HEK293 (cell line): Measurements from ENCODE around the gene UROC1.

Experiments
- CTCF ChIA-PET: fragments of 350-600 bp; formaldehyde crosslinking; extraction: SDS; loops from one replicate; lab custom pipeline; 2021; ENCODE audit warnings: antibody characterized with exemption; lab: Yijun Ruan, JAX
- POLR2A ChIA-PET: fragments of 300-600 bp; formaldehyde crosslinking; extraction: SDS; loops from one replicate; lab custom pipeline; 2020; ENCODE audit warnings: antibody characterized with exemption, inconsistent platforms; lab: Yijun Ruan, JAX
- H3K27ac ChIP-seq: fragments of 200-500 bp; sonication (Bioruptor generic); 2 replicates; pipeline ENCODE4 v1.5.1; 2014; ENCODE audit warnings: low read depth, low read length, control low read depth, inconsistent platforms; ENCODE audit errors: extremely low read depth
- H3K36me3 ChIP-seq, 2 experiments: fragments of 200-500 bp in 1 of 2; sonication (Bioruptor generic) in 1 of 2; 1 replicate in 1 of 2; 2 replicates in 1 of 2; pipeline ENCODE4 v1.5.1; 2014 to 2017; ENCODE audit warnings: inconsistent platforms in 2 of 2, low read length in 2 of 2; ENCODE audit not compliant: control insufficient read depth in 2 of 2, insufficient read depth in 1 of 2
- H3K4me1 ChIP-seq: fragments of 200-500 bp; sonication (Bioruptor generic); 2 replicates; pipeline ENCODE4 v1.5.1; 2014; ENCODE audit warnings: mild to moderate bottlenecking, low read length, inconsistent platforms; ENCODE audit not compliant: control insufficient read depth, insufficient read depth
- H3K4me3 ChIP-seq: 2 replicates; pipeline ENCODE4 v1.5.1; 2011; ENCODE audit warnings: low read depth, mild to moderate bottlenecking, control low read depth, low read length, moderate library complexity
- H3K9me3 ChIP-seq: fragments of 200-500 bp; sonication (Bioruptor generic); 2 replicates; pipeline ENCODE4 v1.5.1; 2014; ENCODE audit warnings: low read depth, low read length, inconsistent platforms; ENCODE audit not compliant: control insufficient read depth, insufficient read depth
- GFI1B ChIP-seq: fragments of 450-650 bp; formaldehyde crosslinking; IDR thresholded peaks from 2 replicates; pipeline ENCODE4 v1.5.1; 2016; ENCODE audit warnings: missing biosample characterization, missing genetic modification characterization
- IKZF3 ChIP-seq: fragments of 450-650 bp; IDR thresholded peaks from 2 replicates; pipeline ENCODE4 v1.5.0; 2018; ENCODE audit warnings: missing biosample characterization, mild to moderate bottlenecking, missing genetic modification characterization, moderate library complexity
- KLF17 ChIP-seq: fragments of 450-650 bp; formaldehyde crosslinking; IDR thresholded peaks from 2 replicates; pipeline ENCODE4 v1.5.1; 2016; ENCODE audit warnings: missing biosample characterization, missing genetic modification characterization
- MZF1 ChIP-seq: fragments of 450-650 bp; formaldehyde crosslinking; IDR thresholded peaks from 2 replicates; pipeline ENCODE4 v1.5.1; 2017; ENCODE audit warnings: missing biosample characterization, missing genetic modification characterization, borderline replicate concordance
- OSR2 ChIP-seq: fragments of 450-650 bp; formaldehyde crosslinking; IDR thresholded peaks from 2 replicates; pipeline ENCODE4 v1.5.1; 2016; ENCODE audit warnings: missing biosample characterization, missing genetic modification characterization
- PBX3 ChIP-seq: sonication (generic); formaldehyde crosslinking; IDR thresholded peaks from 2 replicates; pipeline ENCODE4 v1.8.1; 2022; ENCODE audit warnings: mild to moderate bottlenecking, moderate library complexity, missing genetic modification reagents
- YY2 ChIP-seq: fragments of 450-650 bp; formaldehyde crosslinking; IDR thresholded peaks from 2 replicates; pipeline ENCODE4 v1.5.1; 2016; ENCODE audit warnings: missing biosample characterization, missing genetic modification characterization
- ZBTB7A ChIP-seq: fragments of 450-650 bp; formaldehyde crosslinking; IDR thresholded peaks from 2 replicates; pipeline ENCODE4 v1.5.1; 2016; ENCODE audit warnings: low read depth, missing biosample characterization, missing genetic modification characterization
- ZNF530 ChIP-seq: fragments of 450-650 bp; formaldehyde crosslinking; IDR thresholded peaks from 2 replicates; pipeline ENCODE4 v1.5.1; 2016; ENCODE audit warnings: low read depth, missing biosample characterization, missing genetic modification characterization
- ZNF560 ChIP-seq: fragments of 450-650 bp; formaldehyde crosslinking; IDR thresholded peaks from 2 replicates; pipeline ENCODE4 v1.5.1; 2017; ENCODE audit warnings: missing biosample characterization, missing genetic modification characterization, borderline replicate concordance
- ZNF629 ChIP-seq: fragments of 450-650 bp; formaldehyde crosslinking; IDR thresholded peaks from 2 replicates; pipeline ENCODE4 v1.5.1; 2017; ENCODE audit warnings: missing biosample characterization, missing genetic modification characterization
- ZNF660 ChIP-seq: fragments of 450-650 bp; IDR thresholded peaks from 2 replicates; pipeline ENCODE4 v1.5.1; 2018; ENCODE audit warnings: missing biosample characterization, mild to moderate bottlenecking, missing genetic modification characterization
- ZNF692 ChIP-seq: fragments of 450-650 bp; formaldehyde crosslinking; IDR thresholded peaks from 2 replicates; pipeline ENCODE4 v1.5.1; 2016; ENCODE audit warnings: missing biosample characterization, missing genetic modification characterization
- ZNF777 ChIP-seq: fragments of 450-650 bp; formaldehyde crosslinking; IDR thresholded peaks from 2 replicates; pipeline ENCODE4 v1.5.1; 2017; ENCODE audit warnings: missing biosample characterization, missing genetic modification characterization, borderline replicate concordance
- TF ChIP-seq, protein P1 (sequence below): IDR thresholded peaks from 2 replicates; pipeline ENCODE4 v1.6.1; 2011; ENCODE audit warnings: mild to moderate bottlenecking, low read depth, low read length, borderline replicate concordance
- TF ChIP-seq, protein P2 (sequence below): fragments of 450-650 bp; formaldehyde crosslinking; IDR thresholded peaks from 2 replicates; pipeline ENCODE4 v1.5.1; 2016; ENCODE audit warnings: missing biosample characterization, missing genetic modification characterization

UROC1 gene

DNA sequence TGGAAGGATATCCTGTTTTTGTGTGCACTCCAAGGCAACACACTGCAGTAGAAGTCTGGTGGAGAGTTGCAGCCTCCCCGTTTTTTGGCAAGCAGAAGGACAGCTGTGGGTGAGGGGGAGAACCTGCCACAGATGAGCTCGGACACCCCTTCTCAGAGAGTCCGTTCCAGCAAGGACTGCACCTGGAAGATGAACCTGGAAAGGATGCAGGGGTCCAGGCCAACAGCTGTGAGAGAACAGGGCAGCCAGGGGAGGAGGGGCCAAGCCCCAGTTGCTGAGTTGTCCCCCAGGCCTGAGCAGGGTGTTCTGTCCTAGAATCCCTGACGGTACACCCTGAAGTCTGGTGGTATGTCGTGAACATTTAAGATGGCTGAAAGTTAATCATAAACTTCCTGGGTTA lies 72.1 kb downstream of the UROC1 start (continued):
- TF ChIP-seq YY2 = no peak
- TF ChIP-seq ZBTB7A = no peak

GRCh38 chr3:126442856-126443242 lies 74.7 kb downstream of the UROC1 start:
- Histone ChIP-seq H3K36me3 (peaks cover 0 to 72% of the 10 kb centered on the region in 2 experiments; a peak in 1 of 3 replicates), H3K27ac (no peak overlapping the region), H3K9me3 (no peaks in the 10 kb centered on the region), H3K4me3 (no peak overlapping the region), H3K4me1 (no peaks in the 10 kb centered on the region)
- ChIA-PET POLR2A (no interaction called here), CTCF (no interaction called here)
- TF ChIP-seq ZNF660 (no peak), IKZF3 (tag by site-specific recombination) (no peak)
- TF ChIP-seq, protein P1, sequence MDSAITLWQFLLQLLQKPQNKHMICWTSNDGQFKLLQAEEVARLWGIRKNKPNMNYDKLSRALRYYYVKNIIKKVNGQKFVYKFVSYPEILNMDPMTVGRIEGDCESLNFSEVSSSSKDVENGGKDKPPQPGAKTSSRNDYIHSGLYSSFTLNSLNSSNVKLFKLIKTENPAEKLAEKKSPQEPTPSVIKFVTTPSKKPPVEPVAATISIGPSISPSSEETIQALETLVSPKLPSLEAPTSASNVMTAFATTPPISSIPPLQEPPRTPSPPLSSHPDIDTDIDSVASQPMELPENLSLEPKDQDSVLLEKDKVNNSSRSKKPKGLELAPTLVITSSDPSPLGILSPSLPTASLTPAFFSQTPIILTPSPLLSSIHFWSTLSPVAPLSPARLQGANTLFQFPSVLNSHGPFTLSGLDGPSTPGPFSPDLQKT = no peak

DNA sequence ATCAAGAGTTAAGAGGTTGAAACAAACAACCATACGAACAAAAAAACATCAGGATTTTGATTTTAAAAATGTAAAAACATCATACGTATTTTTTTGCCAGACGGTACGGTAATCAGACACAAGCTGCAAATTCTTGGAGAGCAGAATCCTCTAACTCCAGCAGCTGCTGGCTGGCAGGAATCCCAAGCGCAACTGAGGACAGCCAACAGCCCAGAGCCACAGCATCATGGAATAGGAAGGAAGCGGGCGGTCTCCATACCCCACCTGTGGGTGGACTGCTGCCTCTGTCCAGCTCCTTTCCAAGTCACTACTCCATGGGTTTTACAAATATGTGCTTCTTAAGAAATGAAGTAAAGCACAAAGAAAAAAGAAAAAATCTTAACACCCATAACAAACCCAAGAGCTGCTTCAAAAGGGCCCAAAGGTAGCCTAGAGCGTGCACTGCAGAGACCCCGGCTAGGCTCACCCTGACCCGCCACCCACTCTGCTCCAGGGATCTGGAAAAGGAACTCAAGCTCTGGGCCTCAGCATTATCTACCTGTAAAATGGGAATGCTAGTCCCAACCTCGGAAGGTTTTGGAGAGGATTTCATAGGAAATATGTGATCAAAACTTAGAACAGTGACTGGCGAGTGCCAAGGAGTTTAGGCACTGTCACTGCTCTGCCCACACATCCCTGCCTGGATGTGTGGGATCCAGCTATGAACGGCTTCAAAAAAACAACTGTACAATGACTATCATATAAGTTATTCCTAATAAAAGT lies 75.3 kb downstream of the UROC1 start:
- no peak for TF ChIP-seq ZNF560 (tag by site-specific recombination)
- no peak for TF ChIP-seq OSR2
- TF ChIP-seq, protein P2, sequence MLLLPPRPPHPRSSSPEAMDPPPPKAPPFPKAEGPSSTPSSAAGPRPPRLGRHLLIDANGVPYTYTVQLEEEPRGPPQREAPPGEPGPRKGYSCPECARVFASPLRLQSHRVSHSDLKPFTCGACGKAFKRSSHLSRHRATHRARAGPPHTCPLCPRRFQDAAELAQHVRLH (tag by site-specific recombination) = no peak
- TF ChIP-seq ZNF629 (tag by site-specific recombination) = no peak
- no peak for TF ChIP-seq ZNF692 (tag by site-specific recombination)
- no peak for TF ChIP-seq PBX3 (CRISPR knock-in tag)
- TF ChIP-seq MZF1 (tag by site-specific recombination) = no peak
- TF ChIP-seq ZNF777 (tag by site-specific recombination) = no peak
- no peak for TF ChIP-seq GFI1B (tag by site-specific recombination)
- no peak for TF ChIP-seq ZNF530 (tag by site-specific recombination)
- no peak for TF ChIP-seq KLF17 (tag by site-specific recombination)
- Histone ChIP-seq H3K4me1 (no peaks in the 10 kb centered on the region), H3K27ac (no peak overlapping the region), H3K9me3 (no peaks in the 10 kb centered on the region), H3K36me3 (peaks cover 0 to 73% of the 10 kb centered on the region in 2 experiments; a peak in 1 of 3 replicates), H3K4me3 (no peak overlapping the region)
- ChIA-PET POLR2A (interaction anchor here (0.6 kb wide), 1 partner anchor 13 kb away, joined by 3 read pairs; no protein-coding TSS in a partner anchor), CTCF (no interaction called here)
